A204.1 (cell line): ENCODE measurements around the gene MLLT10.
"Not testable (repeated sequence)": the region's sequence is repeated elsewhere in the genome, so short reads cannot be mapped to it uniquely, and the experiment has no call there.

Experiments used
- FAIRE-seq: peaks from 2 replicates; lab custom pipeline; 2012; peaks lifted over from hg19 to GRCh38; lab: Jason Lieb, UNC

Gene MLLT10

GRCh38 chr10:21584834-21585530, 51.0 kb downstream of the MLLT10 start:
- FAIRE-seq, result no peak

- no peak for FAIRE-seq
Observed at GRCh38 chr10:21587391-21587790, 53.4 kb downstream of the MLLT10 start.

DNA sequence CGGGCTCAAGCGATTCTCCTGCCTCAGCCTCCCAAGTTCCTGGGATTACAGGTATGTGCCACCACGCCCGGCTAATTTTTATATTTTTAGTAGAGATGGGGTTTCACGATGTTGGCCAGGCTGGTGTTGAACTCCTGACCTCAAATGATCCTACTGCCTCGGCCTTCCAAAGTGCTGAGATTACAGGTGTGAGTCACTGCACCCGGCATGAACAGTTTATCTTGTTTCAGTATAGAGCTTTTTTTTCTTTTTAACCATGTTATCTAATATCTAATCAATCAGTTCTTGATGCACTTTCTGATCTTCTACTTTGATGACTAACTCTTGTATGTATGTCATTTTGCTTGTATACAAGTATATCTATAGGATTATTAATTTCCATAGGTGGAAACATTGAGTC, 54.1 kb downstream of the MLLT10 start:
- FAIRE-seq, result not testable (repeated sequence)

DNA sequence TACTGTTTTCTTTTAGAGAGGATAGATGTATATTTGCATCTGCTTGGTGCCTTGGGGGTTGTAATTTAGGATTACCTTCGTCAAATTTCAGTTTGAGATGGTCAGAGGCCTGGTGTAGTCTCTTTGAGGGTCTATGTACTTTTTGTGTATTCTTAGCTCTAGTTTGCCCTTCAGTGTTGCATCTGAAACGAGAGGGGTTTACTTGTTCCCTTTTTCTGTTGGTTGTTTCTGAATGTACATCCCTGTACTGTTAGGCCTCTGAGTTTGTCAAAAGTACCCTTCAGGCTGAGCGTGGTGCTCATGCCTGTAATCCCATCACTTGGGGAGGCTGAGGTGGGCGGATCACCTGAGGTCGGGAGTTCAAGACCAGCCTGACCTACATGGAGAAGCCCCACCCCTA, 60.0 kb downstream of the MLLT10 start:
- no peak for FAIRE-seq

DNA sequence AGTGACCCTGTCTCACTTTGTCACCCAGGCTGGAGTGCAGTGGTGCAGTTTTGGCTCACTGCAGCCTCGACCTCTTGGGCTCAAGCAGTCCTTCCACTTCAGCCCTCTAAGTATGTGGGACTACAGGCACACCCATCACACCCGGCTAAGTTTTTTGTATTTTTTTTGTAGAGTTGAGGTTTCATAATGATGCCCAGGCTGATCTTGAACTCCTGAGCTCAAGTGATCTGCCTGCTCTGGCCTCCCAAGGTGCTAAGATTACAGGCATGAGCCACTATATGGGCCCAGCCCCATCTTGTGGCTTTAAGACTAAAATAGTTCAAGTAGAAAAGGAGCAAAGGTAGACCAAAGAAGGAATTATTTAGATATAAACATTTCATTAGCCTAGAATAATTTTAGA, 65.5 kb downstream of the MLLT10 start:
- no peak for FAIRE-seq

DNA sequence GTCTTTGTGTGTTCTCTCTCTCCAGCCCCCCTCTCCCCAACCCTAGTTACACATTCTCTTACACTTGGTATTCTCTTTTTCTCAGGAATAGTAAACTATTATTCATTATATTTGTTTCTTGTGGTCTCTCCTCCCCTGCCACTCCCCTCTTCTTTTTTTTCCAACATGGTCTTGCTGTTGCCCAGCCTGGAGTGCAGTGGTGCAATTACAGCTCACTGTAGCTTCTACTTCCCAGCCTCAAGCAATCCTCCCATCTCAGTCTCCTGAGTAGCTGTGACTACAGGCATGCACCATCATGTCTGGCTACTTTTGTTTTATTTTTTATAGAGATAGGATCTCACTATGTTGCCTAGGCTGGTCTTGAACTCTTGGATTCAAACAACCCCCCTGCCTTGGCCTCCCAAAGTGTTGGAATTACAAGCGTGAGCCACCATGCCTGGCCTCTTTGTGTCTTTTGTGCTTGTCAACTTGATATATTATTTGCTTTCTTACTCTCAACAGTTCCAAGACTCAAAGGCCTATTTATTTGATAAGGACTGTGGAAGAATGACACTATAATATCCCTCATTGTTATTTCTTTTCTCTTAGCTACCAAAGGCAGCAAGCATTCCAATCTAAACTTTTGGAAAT, 66.9 kb downstream of the MLLT10 start:
- no peak for FAIRE-seq

DNA sequence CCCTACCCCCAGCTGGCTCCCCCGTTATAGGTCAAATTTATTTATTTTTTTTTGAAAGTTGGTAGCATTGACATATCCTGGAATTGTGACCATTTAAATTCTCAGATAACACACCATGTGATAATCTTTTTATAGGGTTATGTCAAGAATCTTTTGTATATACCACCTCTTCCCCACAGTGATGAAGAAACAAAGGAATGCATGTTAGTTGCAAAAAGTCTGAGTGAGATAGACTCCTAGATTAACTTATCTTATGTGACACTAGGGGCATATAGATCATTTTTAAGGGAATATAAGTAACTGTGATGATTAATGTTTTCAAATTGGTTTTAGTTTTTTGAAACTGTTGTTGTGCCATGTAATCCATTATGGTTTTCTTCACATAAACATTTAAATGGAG, 68.3 kb downstream of the MLLT10 start:
- FAIRE-seq, result no peak

DNA sequence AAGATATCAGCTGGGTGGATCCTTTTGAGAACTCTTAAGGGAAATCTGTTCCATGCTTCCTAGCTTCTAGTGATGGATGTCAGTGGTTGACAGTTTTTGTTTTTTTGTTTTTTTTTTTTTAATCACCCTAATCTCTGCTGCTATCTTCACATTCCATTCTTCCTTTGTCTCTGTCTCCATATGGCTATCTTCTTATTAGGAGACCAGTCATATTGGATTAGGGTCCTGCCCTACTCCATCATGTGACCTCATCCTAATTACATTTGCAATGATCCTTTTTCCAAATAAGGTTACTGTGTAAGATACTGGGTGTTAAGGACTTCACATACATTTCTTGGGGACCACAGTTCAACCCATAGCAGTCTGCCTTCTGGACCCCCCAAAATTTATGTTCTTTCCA, 69.7 kb downstream of the MLLT10 start:
- no peak for FAIRE-seq

DNA sequence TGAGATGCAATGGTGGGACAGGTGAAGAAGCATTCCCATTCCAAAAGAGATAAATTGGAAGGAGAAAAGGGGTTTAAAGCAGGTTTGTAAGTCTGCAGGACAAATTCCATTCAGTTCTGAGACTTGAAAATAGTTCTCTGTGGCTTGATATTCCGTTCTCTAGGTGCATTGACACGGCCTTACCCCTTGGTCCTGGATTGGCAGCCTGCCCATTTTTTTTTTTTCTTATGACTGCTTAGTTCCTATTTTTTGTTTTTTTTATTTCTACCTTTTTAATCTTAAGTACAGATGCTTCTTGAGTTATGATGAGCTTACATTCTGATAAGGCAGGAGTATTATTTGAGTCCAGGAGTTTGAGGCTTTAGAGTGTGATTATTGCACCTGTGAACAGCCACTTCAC, 70.6 kb downstream of the MLLT10 start:
- FAIRE-seq, result no peak

DNA sequence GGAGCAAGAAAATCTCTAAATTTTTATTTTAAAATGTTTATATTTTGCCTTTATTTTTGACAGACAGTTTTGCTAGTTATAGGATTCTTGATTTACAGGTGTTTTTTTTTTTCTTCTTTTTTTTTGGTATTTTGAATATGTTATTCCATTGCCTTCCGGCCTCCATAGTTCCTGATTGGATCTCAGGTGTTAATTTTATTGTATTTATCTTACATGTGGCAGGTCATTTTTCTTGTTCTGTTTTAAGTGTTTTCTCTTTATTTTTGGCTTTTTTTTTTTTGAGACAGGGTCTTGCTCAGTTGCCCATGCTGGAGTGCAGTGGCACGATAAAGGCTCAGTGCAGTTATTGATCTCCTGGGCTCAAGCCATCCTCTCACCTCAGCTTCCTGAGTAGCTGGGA, 73.9 kb downstream of the MLLT10 start:
- FAIRE-seq, result no peak

DNA sequence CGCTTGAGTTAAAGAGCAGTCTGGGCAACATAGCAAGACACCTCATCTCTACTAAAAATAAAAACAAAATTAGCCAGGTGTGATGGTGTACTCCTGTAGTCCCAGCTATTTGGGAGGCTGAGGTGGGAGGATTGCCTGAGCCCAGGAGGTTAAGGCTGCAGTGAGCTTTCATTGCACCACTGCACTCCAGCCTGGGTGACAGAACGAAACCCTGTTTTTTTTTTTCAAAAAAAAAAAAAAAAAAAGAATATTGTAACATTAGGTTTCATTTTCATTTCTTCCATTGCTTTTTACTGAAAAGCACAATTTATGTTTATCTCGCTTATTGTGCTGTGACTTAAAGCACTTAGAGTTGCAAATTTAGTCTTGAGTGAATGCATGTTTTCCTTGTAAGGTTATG, 80.0 kb downstream of the MLLT10 start:
- no peak for FAIRE-seq

GRCh38 chr10:21617267-21617666, 83.2 kb downstream of the MLLT10 start:
- FAIRE-seq, result no peak

DNA sequence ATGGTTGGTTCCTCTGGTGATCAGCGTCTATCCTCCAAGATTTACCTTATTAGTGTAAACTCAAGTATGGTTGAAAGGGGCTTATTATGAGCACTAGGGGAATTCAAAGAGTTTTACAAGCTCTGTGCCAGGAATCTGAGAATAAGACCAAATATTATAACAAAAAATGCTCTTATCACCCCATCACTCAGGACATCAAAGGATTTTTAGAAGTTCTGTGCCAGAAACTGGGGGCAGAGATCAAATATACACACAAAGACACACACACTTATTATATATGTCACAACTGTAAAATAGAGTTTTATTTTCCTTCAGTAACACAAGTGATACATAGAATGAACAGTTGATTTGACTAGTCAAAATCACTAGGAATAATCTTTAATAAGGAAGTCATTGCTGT, 89.3 kb downstream of the MLLT10 start:
- FAIRE-seq, result no peak

DNA sequence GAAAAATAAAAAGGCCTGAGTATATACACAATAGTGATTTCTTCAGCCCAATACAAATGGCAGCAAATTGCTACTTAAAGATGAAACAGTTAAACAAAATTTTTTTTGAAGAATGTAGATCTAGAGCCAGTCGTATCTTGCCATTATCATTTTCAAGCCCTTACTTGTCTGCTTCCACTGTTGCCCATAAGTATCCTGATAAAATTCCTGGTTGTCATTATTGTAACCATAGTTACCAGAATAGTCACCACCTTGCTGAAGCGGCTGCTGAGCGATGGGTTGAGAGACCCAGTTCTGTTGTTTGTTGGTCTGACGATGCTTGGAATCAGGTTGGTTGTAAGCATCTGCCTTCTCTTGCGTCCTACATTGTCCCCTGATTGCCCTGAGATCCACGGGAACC, 90.4 kb downstream of the MLLT10 start:
- not testable (repeated sequence) for FAIRE-seq

GRCh38 chr10:21624951-21625350, 90.9 kb downstream of the MLLT10 start:
- FAIRE-seq, result no peak

DNA sequence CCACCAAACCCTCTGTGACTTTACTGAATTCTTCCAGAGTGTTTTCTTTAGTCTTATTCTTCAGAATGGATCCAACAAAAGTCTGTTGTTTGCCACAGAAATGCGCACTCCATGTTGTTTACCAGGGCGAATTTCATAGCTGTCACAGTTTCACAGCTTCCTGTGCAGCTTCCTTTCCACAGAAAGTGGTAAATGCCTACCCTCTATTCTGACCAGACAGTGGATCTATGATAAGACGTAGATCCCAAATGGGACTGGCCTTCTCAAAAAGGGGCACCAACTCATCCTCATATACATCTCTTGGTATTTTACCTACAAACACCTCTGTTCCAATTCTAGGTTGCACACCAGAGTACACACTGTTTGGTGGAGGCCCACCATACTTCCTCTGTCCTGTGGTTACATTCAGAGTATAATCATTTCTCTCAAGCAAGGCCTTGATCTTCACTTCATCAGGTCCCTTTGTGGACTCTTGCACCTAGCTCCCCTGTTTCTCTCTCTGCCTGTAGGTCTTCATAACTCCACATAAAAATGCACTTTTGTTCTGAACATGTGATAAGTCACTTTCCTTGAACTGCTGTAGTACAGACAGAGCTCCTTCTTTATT, 91.7 kb downstream of the MLLT10 start:
- no peak for FAIRE-seq

DNA sequence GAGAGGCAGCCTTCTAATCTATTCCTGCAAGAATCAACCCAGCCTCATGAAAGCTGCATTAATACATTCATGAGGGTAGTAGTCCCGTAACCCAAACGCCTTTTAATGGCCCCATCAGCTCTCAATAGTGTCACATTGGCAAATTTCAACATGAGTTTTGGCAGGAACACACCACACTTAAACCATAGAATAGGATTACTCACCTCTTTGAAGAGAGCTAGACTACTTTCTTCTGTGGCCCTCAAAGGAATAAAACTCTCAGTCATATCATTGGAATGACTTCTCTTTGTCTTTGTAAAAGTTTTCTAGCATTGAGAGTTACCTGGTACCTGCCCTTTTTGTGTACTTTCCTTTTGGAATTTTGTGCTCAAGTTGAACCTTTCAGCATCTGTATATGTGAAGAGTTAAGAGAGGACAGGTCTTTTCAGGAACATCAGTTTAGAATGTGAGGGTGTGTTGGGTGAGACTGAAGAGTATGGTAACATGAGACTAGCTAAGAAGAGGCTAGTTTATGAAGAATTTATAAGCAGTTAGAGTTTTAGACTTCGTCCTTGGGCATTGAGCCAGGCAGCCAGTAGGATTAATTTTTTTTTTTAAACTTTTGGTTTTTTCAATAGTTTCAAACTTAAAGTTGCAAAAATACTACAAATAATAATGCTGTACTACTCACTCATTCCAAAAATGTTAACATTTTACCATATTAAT, 92.6 kb downstream of the MLLT10 start:
- no peak for FAIRE-seq

GRCh38 chr10:21627331-21627730, 93.3 kb downstream of the MLLT10 start:
- no peak for FAIRE-seq

DNA sequence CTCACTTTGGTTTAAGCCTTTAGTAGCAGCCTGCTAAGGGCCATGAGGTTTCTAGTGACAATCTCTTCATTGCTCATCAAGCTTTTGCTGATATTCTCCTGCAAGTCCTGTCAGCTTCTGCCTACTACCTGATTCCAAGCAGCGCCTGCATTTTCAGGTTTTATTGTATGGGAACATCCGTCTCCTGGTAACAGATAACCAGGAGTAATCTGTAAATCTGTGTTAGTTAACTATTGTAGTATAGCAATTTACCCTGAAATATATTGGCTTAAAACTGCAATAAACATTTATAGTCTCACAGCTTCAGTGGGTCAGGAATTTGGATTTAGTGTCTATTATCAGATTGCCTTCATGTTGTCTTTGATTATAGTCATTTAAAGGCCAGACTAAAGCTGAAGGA, 94.0 kb downstream of the MLLT10 start:
- FAIRE-seq, result no peak

DNA sequence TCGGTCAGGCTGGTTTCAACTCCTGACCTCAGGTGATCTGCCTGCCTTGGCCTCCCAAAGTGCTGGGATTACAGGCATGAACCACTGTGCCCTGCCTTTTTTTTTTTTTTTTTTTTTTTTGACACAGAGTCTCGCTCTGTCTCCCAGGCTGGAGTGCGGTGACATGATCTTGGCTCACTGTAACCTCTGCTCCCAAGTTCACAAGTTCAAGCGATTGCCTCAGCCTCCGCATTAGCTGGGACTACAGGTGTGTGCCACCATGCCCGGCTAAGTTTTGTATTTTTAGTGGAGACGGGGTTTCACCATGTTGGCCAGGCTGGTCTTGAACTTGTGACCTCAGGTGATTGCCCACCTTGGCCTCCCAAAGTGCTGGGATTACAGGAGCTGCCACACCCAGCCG, 94.6 kb downstream of the MLLT10 start:
- FAIRE-seq, result not testable (repeated sequence)

DNA sequence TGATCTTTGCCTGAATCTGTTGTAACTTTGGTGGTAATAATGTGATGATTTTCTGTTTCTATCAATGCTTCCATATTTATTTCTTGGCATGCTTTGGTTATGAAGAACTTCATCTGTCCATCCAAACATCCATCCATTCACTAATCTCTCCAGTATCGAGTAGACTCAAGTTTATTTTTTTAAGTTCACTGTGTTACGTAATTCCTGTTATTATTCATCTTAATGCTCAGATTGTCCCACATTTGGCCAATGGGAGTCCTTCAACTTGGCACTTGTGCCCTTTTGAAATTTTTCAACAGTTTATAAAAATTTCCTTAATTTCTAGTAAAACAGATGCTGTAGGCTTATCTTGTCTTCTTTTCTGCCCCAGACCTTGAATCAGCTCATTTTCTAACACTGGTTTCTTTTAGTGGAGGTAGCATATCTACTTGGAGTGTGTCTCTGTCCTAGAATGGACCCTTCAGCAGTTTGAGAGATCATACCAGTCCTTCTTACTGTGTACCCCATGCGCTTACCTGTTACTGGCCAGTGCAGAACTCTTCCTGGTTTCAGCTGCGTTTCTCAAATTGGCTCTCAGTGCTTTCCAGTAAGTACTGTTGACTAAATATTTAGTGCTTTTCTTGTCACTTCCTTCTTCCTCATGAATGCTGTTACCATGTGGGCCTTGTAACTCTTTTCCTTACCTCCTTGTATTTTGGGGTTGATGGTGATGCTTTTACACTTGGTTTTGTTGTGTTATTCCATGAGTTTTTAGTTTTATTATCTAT, 100.8 kb downstream of the MLLT10 start:
- FAIRE-seq, result no peak

- FAIRE-seq, result no peak
Observed at GRCh38 chr10:21637795-21638194, 103.8 kb downstream of the MLLT10 start.

GRCh38 chr10:21638681-21639080, 104.6 kb downstream of the MLLT10 start:
- no peak for FAIRE-seq
